Measurements from ENCODE around the gene LRMDA.

LRMDA gene

DNA sequence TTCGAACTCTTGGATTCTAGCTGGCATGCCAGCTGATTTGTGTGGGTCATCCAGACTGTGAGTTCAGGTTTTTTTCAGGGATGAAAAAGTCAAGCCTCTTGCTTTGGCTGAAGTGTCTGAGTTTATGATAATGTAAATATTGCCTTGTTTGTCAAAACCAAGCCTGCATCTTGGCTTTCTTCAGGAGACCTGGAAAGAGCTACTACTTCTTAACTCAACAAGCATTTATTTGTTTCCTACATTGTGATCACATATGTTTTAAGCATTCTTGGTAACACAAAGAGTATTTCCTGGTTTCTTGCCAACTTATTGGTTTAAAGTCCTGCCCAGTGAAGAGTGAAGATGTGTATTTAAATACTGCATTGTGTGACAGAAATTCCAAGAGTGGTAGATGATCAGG, 407.1 kb downstream of the LRMDA start:
- Histone ChIP-seq H3K9ac (ENCODE audit: low read length) (no peak overlapping the region), H3K4me1 (ENCODE audit: control insufficient read depth, low read depth, low read length) (no peaks in the 10 kb centered on the region), H3K4me3 (ENCODE audit: low read length) (no peak overlapping the region), H3K27me3 (ENCODE audit: control insufficient read depth, insufficient read depth, low read length) (no peaks in the 10 kb centered on the region), H3K27ac (ENCODE audit: low read length) (no peak overlapping the region), H3K36me3 (ENCODE audit: control insufficient read depth, low read depth, low read length) (no peaks in the 10 kb centered on the region), H3K9me3 (ENCODE audit: control insufficient read depth, low read depth, low read length) (no peaks in the 10 kb centered on the region)

DNA sequence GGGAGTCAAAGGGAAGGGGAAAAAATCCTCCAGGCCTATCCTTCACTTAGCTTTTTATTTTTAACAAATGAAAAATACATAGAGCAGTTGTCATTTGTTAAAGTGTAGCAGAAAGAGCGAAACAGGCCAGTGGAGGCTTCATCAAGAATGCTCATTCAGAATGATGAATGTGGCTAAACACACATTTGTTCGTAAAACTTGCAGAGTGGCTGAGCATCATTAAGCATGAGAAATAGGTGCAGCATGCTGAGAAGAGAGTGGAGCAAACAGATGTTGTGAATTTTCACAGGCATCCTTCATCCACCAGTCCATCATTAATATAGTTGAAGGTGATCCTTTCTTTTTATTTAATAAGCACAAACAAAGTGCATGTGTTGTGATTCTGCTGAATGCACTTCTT, 407.6 kb downstream of the LRMDA start:
- no peaks in the 10 kb centered on the region for H3K4me1 ChIP-seq (ENCODE audit: control insufficient read depth, low read depth, low read length)
- H3K27me3 ChIP-seq (ENCODE audit: control insufficient read depth, insufficient read depth, low read length) = no peaks in the 10 kb centered on the region
- no peaks in the 10 kb centered on the region for H3K9me3 ChIP-seq (ENCODE audit: control insufficient read depth, low read depth, low read length)
- no peaks in the 10 kb centered on the region for H3K36me3 ChIP-seq (ENCODE audit: control insufficient read depth, low read depth, low read length)
- H3K27ac ChIP-seq (ENCODE audit: low read length) = no peak overlapping the region
- no peak overlapping the region for H3K9ac ChIP-seq (ENCODE audit: low read length)
- no peak overlapping the region for H3K4me3 ChIP-seq (ENCODE audit: low read length)

DNA sequence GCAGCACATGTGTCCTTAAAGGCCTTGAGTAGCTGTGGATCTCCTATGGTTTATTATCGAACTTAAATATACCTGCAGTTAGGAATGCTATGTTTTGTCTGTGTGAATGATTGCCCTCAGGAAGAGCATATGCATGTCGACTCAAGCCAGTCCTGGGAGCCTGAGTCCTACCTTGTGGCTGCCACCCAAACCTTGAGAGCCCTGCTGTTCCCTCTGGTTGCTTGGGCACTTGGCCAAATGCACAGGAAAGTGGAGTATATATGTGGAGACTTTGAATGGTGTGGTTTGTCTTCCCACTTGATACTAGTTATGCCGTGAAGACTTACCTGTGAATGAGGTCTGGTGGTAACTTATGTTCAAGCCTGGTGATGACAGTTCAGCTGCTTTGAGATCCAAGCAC, 409.8 kb downstream of the LRMDA start:
- peaks cover 12% of the 10 kb centered on the region for H3K4me1 ChIP-seq (ENCODE audit: control insufficient read depth, low read depth, low read length)
- no peaks in the 10 kb centered on the region for H3K27me3 ChIP-seq (ENCODE audit: control insufficient read depth, insufficient read depth, low read length)
- no peak overlapping the region for H3K9ac ChIP-seq (ENCODE audit: low read length)
- no peaks in the 10 kb centered on the region for H3K9me3 ChIP-seq (ENCODE audit: control insufficient read depth, low read depth, low read length)
- no peaks in the 10 kb centered on the region for H3K36me3 ChIP-seq (ENCODE audit: control insufficient read depth, low read depth, low read length)
- H3K27ac ChIP-seq (ENCODE audit: low read length) = no peak overlapping the region
- no peak overlapping the region for H3K4me3 ChIP-seq (ENCODE audit: low read length)

GRCh38 chr10:75845176-75845947, 413.9 kb downstream of the LRMDA start:
- H3K9me3 ChIP-seq (ENCODE audit: control insufficient read depth, low read depth, low read length) = no peaks in the 10 kb centered on the region
- H3K27ac ChIP-seq (ENCODE audit: low read length) = no peak overlapping the region
- H3K9ac ChIP-seq (ENCODE audit: low read length) = no peak overlapping the region

DNA sequence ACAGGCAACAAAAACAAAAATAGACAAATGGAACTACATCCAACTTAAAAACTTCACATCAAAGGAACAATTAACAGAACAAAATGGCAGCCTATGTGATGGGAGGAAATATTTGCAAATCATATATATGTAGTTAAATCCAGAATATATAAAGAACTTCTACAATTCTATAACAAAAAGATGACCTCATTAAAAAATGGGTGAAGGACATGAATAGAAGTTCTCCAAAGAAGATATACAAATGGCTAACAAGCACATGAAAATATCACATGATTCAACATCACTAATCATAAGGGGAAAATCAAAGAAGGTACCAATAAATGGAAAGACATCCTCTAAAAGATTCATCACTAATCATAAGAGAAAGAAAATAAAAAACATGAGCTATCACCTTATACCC, 416.1 kb downstream of the LRMDA start:
- H3K27me3 ChIP-seq (ENCODE audit: control insufficient read depth, insufficient read depth, low read length) = no peaks in the 10 kb centered on the region
- H3K27ac ChIP-seq (ENCODE audit: low read length) = no peak overlapping the region

More at GRCh38 chr10:75845176-75845947, 413.9 kb downstream of the LRMDA start:
- no peaks in the 10 kb centered on the region for H3K36me3 ChIP-seq (ENCODE audit: control insufficient read depth, low read depth, low read length)
- H3K4me1 ChIP-seq (ENCODE audit: control insufficient read depth, low read depth, low read length) = peaks cover 13% of the 10 kb centered on the region
- H3K27me3 ChIP-seq (ENCODE audit: control insufficient read depth, insufficient read depth, low read length) = no peaks in the 10 kb centered on the region
- H3K4me3 ChIP-seq (ENCODE audit: low read length) = no peak overlapping the region

DNA sequence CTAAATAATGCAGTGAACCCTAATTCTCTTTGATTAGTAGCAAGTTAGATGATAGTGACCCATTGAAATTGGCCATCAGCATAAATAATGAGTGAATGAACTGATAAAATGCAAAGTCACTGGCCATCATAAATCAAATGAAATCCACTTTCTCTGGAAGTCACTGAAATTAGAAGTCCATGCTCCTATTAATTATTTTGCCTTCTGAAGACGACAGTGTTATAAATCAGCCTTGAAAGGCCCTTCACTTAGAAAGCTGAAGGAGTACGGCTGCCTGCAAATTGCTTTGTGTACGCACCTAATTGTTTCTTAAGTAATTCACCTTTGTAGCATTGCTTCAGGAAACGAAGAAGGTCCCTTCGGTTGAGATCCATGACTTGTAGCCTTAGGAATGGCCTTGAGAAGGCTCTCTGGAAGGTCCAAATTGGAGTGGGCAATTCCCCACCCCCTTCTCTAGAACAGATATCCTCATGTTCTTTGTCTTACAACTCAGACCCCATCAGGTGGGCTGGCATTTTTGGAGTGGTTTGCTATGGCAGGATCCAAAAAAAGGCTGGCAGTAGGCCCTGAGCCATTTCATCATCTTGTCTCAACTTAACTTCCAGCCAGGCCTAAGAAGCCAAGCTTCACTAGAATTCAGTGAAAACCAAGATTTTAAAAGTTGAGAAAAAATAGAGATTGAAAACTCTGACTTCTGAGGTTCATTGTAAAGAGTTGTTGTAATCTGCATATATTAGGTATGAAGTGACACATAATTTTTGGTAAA, 420.3 kb downstream of the LRMDA start:
- no peaks in the 10 kb centered on the region for H3K27me3 ChIP-seq (ENCODE audit: control insufficient read depth, insufficient read depth, low read length)
- H3K9ac ChIP-seq (ENCODE audit: low read length) = no peak overlapping the region
- H3K9me3 ChIP-seq (ENCODE audit: control insufficient read depth, low read depth, low read length) = no peaks in the 10 kb centered on the region
- peaks cover 5% of the 10 kb centered on the region for H3K4me1 ChIP-seq (ENCODE audit: control insufficient read depth, low read depth, low read length)
- H3K27ac ChIP-seq (ENCODE audit: low read length) = no peak overlapping the region
- H3K36me3 ChIP-seq (ENCODE audit: control insufficient read depth, low read depth, low read length) = no peaks in the 10 kb centered on the region
- H3K4me3 ChIP-seq (ENCODE audit: low read length) = no peak overlapping the region

More for the DNA sequence above, 416.1 kb downstream of the LRMDA start:
- no peak overlapping the region for H3K9ac ChIP-seq (ENCODE audit: low read length)
- H3K4me3 ChIP-seq (ENCODE audit: low read length) = no peak overlapping the region
- no peaks in the 10 kb centered on the region for H3K36me3 ChIP-seq (ENCODE audit: control insufficient read depth, low read depth, low read length)
- no peaks in the 10 kb centered on the region for H3K9me3 ChIP-seq (ENCODE audit: control insufficient read depth, low read depth, low read length)
- peaks cover 18% of the 10 kb centered on the region for H3K4me1 ChIP-seq (ENCODE audit: control insufficient read depth, low read depth, low read length)

DNA sequence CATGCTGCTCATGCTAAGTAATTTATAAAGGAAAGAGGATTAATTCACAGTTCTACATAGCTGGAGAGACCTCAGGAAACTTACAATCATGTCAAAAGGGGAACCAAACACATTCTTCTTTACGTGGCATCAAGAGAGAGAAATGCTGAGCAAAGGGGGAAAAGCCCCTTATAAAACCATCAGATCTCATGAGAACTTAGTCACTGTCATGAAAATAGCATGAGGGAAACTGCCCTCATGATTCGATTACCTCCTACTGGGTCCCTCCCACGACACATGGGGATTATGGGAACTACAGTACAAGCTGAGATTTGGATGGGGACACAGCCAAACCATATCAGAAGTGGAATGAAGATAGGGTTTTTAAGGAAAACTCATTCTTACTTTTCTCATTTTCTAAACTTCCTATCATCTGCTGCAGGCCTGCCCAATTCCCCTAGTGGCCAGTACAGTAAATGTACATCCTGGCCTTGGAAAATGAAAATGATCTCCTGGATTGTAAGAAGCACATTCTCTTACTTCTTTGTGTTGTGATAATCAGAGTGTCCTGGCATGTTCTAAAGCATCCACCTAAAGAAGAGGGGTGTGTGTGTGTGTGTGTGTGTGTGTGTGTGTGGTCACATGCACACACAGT, 421.5 kb downstream of the LRMDA start:
- Histone ChIP-seq H3K9me3 (ENCODE audit: control insufficient read depth, low read depth, low read length) (no peaks in the 10 kb centered on the region), H3K9ac (ENCODE audit: low read length) (no peak overlapping the region), H3K4me3 (ENCODE audit: low read length) (no peak overlapping the region), H3K36me3 (ENCODE audit: control insufficient read depth, low read depth, low read length) (no peaks in the 10 kb centered on the region), H3K4me1 (ENCODE audit: control insufficient read depth, low read depth, low read length) (peaks cover 16% of the 10 kb centered on the region), H3K27me3 (ENCODE audit: control insufficient read depth, insufficient read depth, low read length) (no peaks in the 10 kb centered on the region), H3K27ac (ENCODE audit: low read length) (no peak overlapping the region)

DNA sequence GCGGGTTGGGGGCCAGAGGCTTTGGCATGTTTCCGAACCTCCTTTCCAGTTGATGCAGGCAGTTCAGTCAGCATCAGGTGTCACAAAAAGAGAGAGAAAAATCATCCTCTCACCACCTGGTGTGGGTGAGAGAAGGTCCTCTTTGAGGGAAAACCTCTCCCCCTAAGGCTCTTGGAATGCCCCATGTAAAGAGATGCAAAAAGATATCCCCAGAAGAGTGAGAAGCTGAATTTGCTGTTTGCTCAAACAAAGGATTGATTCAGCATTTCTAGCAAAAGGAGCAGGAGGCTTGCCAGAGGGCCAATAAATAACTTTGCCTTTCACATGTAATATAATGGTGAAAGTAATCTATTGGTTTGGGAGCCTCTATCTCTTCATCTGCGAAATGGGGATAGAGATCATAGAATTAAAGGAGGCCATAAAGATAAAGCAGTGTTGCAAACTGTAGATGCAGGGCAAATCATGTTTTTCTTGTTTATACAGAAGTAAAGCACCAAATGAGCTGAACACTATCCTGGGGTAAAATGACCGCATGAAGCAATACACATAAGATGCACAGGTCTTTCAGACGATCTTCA, 425.9 kb downstream of the LRMDA start:
- Histone ChIP-seq H3K36me3 (ENCODE audit: control insufficient read depth, low read depth, low read length) (no peaks in the 10 kb centered on the region), H3K27me3 (ENCODE audit: control insufficient read depth, insufficient read depth, low read length) (no peaks in the 10 kb centered on the region), H3K9me3 (ENCODE audit: control insufficient read depth, low read depth, low read length) (no peaks in the 10 kb centered on the region), H3K27ac (ENCODE audit: low read length) (no peak overlapping the region), H3K9ac (ENCODE audit: low read length) (no peak overlapping the region), H3K4me1 (ENCODE audit: control insufficient read depth, low read depth, low read length) (peaks cover 19% of the 10 kb centered on the region), H3K4me3 (ENCODE audit: low read length) (no peak overlapping the region)

DNA sequence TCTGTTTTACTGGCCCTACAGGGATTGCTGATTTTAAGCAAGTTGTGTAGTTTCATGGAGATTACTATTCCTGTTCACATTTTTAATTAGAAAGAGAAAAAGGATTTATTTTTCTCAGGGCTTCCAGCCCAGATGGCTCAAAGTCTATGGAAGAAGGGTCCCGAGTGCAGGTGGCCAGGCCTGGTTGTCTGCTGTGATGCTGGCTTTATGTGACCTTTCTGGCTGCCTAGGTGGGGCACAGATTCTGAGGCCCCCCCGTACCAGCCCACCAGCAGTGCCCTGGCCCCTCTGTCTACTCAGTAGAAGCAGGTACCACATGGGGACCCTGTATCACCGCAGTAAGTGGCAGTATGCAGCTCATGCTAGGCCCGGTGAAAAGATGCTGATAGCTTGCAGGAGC, 426.5 kb downstream of the LRMDA start:
- H3K9ac ChIP-seq (ENCODE audit: low read length) = no peak overlapping the region
- H3K36me3 ChIP-seq (ENCODE audit: control insufficient read depth, low read depth, low read length) = no peaks in the 10 kb centered on the region
- no peak overlapping the region for H3K27ac ChIP-seq (ENCODE audit: low read length)
- no peaks in the 10 kb centered on the region for H3K9me3 ChIP-seq (ENCODE audit: control insufficient read depth, low read depth, low read length)
- no peak overlapping the region for H3K4me3 ChIP-seq (ENCODE audit: low read length)
- peaks cover 19% of the 10 kb centered on the region for H3K4me1 ChIP-seq (ENCODE audit: control insufficient read depth, low read depth, low read length)
- no peaks in the 10 kb centered on the region for H3K27me3 ChIP-seq (ENCODE audit: control insufficient read depth, insufficient read depth, low read length)

DNA sequence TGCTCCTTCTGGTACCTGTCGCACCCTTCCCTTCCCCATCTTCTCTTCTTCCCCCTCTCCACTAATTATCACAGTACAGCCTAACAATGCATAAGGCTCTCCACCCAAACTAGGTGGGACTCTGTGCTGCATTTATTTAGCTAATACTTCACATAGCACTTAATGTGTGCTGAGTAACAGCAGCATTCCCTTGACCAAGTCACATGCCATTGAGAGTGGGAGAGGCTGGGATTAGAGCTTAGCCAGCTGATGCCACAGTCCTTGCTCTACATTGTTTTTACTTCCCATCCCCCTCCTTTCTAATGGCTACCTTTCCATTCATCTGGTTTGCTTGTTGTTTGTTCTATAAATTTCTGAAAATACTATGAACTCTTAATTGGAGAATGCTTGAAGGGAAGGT, 426.9 kb downstream of the LRMDA start:
- Histone ChIP-seq H3K9ac (ENCODE audit: low read length) (no peak overlapping the region), H3K4me1 (ENCODE audit: control insufficient read depth, low read depth, low read length) (peaks cover 19% of the 10 kb centered on the region), H3K36me3 (ENCODE audit: control insufficient read depth, low read depth, low read length) (no peaks in the 10 kb centered on the region)

GRCh38 chr10:75859141-75859540, 427.7 kb downstream of the LRMDA start:
- no peak overlapping the region for H3K4me3 ChIP-seq (ENCODE audit: low read length)
- no peaks in the 10 kb centered on the region for H3K27me3 ChIP-seq (ENCODE audit: control insufficient read depth, insufficient read depth, low read length)
- H3K4me1 ChIP-seq (ENCODE audit: control insufficient read depth, low read depth, low read length) = peaks cover 19% of the 10 kb centered on the region
- H3K9me3 ChIP-seq (ENCODE audit: control insufficient read depth, low read depth, low read length) = no peaks in the 10 kb centered on the region
- no peaks in the 10 kb centered on the region for H3K36me3 ChIP-seq (ENCODE audit: control insufficient read depth, low read depth, low read length)
- no peak overlapping the region for H3K27ac ChIP-seq (ENCODE audit: low read length)
- H3K9ac ChIP-seq (ENCODE audit: low read length) = no peak overlapping the region

More for the DNA sequence above, 426.9 kb downstream of the LRMDA start:
- no peaks in the 10 kb centered on the region for H3K9me3 ChIP-seq (ENCODE audit: control insufficient read depth, low read depth, low read length)
- no peak overlapping the region for H3K4me3 ChIP-seq (ENCODE audit: low read length)
- no peaks in the 10 kb centered on the region for H3K27me3 ChIP-seq (ENCODE audit: control insufficient read depth, insufficient read depth, low read length)
- no peak overlapping the region for H3K27ac ChIP-seq (ENCODE audit: low read length)
